BLaER1 (cell line): ENCODE results near the gene THAP11.

Source experiments
- H3K27ac ChIP-seq: shearing (Covaris generic); formaldehyde crosslinking; 2 replicates; pipeline ENCODE4 v1.8.1; 2022
- H3K27me3 ChIP-seq: shearing (Covaris generic); formaldehyde crosslinking; 2 replicates; pipeline ENCODE4 v1.8.1; 2022
- H3K36me3 ChIP-seq: shearing (Covaris generic); formaldehyde crosslinking; 2 replicates; pipeline ENCODE4 v1.8.1; 2022
- H3K4me1 ChIP-seq: shearing (Covaris generic); formaldehyde crosslinking; 2 replicates; pipeline ENCODE4 v1.8.1; 2022
- H3K4me2 ChIP-seq: shearing (Covaris generic); formaldehyde crosslinking; 2 replicates; pipeline ENCODE4 v1.8.1; 2022
- H3K4me3 ChIP-seq: shearing (Covaris generic); formaldehyde crosslinking; 2 replicates; pipeline ENCODE4 v1.8.1; 2022
- H3K9ac ChIP-seq: shearing (Covaris generic); formaldehyde crosslinking; 2 replicates; pipeline ENCODE4 v1.8.1; 2022
- H3K9me3 ChIP-seq: shearing (Covaris generic); formaldehyde crosslinking; 2 replicates; pipeline ENCODE4 v1.8.1; 2022
- H4K20me1 ChIP-seq: shearing (Covaris generic); formaldehyde crosslinking; 2 replicates; pipeline ENCODE4 v1.8.1; 2022
- Cebpa-rat ChIP-seq: shearing (Covaris generic); IDR thresholded peaks from 2 replicates; pipeline ENCODE4 v1.8.1; 2022

THAP11 gene

DNA sequence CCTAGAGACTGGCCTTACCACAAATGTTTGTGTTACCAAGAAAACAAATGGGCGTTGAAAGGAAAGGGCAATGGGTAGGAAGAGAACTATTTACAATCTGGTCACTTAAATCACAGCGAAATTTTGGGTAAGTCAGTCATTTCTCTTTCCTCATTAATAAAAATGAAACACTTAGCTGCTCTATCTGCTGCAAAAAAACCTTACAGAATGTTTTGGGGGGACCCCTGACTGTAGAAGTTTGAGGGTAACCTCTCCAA, 3.9 kb downstream of the THAP11 start:
- peak overlapping the region; percentile 95 for H3K4me2 ChIP-seq
- H3K27ac ChIP-seq = peak overlapping the region; percentile 96
- peaks cover 25% of the 10 kb centered on the region for H3K36me3 ChIP-seq
- H3K4me1 ChIP-seq = peaks cover 56% of the 10 kb centered on the region
- H3K9ac ChIP-seq = peak overlapping the region; percentile 99
- no peaks in the 10 kb centered on the region for H3K27me3 ChIP-seq
- peaks cover 72% of the 10 kb centered on the region for H4K20me1 ChIP-seq
- TF ChIP-seq Cebpa-rat = no peak
- H3K4me3 ChIP-seq = peak overlapping the region; percentile 100
- H3K9me3 ChIP-seq = no peaks in the 10 kb centered on the region

DNA sequence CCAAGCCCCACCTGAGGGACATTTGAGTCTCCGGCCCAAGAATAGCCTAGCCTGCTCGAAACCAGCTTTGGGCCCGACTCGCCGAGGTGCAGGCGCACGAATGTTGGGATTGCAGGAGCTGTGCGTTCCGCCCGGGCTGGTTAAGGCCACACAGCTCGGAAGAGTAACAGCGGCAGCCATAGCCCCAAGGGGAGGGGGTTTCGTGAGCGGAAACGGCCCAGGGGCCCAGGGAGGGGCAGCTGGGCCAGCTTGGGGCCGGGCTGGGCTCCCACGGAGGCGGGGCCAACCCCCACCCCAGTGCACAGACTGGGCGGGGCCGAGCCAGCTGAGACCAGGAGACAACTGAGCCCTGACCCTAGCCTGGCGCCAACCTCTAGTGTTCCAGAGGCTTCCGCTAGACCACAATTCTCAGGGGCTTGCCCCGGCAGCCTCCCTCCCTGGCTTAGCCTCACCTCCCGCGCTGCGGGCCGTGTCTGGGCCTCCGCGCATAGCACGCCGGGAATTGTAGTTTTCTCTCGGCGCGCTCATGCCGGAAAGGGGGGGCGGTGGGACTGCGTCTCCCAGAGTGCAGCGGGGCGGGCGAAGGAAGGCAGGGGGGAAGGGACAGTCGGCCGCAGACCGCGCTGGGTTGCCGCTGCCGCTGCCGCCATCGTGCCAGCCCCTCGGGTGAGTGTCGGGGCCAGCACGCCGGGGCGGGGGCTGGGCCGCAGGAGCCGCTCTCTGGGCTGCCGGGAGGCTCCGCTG, 4.4 kb downstream of the THAP11 start, which contains the start of gene NUTF2:
TSS of gene NUTF2 (plus strand) at position 614 of the 744 bp plus-strand sequence. CDS start 18,198 bp downstream, outside the sequence.
- Histone ChIP-seq H3K36me3 (peaks cover 28% of the 10 kb centered on the region), H4K20me1 (peaks cover 77% of the 10 kb centered on the region), H3K4me2 (peak within 1 kb of the TSS; percentile 98), H3K27ac (peak within 1 kb of the TSS; percentile 96), H3K27me3 (no peaks in the 10 kb centered on the region), H3K4me3 (peak within 1 kb of the TSS; percentile 100), H3K9ac (peak within 1 kb of the TSS; percentile 99), H3K9me3 (no peaks in the 10 kb centered on the region), H3K4me1 (peaks cover 52% of the 10 kb centered on the region)
- no peak for TF ChIP-seq Cebpa-rat

DNA sequence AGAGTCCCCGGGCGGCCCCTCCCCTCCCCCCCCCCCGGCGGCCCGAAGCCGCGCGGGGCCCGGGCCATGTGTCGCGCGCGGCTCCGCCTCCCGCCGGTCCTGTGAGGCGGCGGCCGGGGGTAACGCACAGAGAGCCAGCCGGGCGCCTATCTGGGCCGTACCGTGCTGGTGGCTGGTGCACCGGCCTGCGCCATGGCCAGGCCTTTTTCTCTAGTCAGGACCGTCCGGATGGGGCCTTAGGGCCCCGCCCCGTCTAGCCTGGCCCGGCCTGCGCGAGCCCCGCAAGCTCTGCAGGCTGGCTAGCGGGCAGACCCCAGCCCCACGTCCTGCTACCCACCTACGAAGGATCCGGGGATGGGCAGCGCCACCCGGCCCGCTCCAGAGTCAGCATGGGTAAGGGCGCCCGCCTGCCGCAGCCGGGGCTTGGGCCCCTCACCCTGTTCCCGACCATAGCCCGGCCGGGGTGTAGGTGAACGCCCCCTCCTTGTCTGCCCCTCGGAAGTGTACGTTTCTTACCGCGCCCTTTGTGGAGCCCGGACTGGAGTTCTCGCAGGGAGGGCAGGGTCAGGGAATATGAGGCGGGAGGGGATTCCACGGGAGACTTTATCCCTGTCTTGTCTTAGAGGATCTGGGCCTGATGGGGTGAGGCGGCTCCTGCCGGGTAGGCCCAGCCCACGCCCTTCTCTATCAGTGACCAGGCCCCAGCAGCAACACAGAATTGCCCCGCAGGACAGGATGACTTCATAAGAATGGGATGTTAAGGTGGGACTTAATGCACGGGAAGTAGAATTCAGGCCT, 5.1 kb downstream of the THAP11 start, which contains the start of gene CENPT:
TSS of gene CENPT (minus strand) at position 630 of the 798 bp plus-strand sequence. CDS start 13,834 bp downstream, outside the sequence.
- peak within 1 kb of the TSS; percentile 99 for H3K9ac ChIP-seq

DNA sequence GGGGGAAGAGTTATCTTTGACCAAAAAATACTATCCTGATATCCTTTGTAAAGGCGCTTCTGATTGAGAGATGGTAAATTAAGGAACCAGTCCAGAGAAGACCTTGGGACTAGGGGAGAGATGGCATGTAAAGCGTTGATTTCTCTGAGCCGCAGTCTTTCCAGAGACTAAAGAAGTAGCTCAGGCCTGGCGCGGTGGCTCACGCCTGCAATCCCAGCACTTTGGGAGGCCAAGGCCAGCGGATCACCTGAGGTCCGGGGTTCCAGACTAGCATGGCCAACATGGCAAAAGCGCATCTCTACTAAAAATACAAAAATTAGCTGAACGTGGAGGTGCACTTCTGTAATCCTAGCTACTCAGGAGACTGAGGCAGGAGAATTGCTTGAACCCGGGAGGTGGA, 6.0 kb downstream of the THAP11 start:
- Histone ChIP-seq H3K36me3 (peaks cover 35% of the 10 kb centered on the region), H3K4me2 (peak overlapping the region; percentile 98), H3K9ac (peak overlapping the region; percentile 99), H3K27me3 (no peaks in the 10 kb centered on the region), H3K4me1 (peaks cover 49% of the 10 kb centered on the region), H4K20me1 (peaks cover 88% of the 10 kb centered on the region), H3K9me3 (no peaks in the 10 kb centered on the region), H3K27ac (peak overlapping the region; percentile 96), H3K4me3 (peak overlapping the region; percentile 100)
- no peak for TF ChIP-seq Cebpa-rat

More for the DNA sequence above, 5.1 kb downstream of the THAP11 start, which contains the start of gene CENPT:
- Histone ChIP-seq H3K27me3 (no peaks in the 10 kb centered on the region), H3K9me3 (no peaks in the 10 kb centered on the region), H3K4me1 (peaks cover 50% of the 10 kb centered on the region), H3K36me3 (peaks cover 32% of the 10 kb centered on the region), H3K4me3 (peak within 1 kb of the TSS; percentile 100), H3K4me2 (peak within 1 kb of the TSS; percentile 98), H3K27ac (peak within 1 kb of the TSS; percentile 96), H4K20me1 (peaks cover 85% of the 10 kb centered on the region)
- no peak for TF ChIP-seq Cebpa-rat

DNA sequence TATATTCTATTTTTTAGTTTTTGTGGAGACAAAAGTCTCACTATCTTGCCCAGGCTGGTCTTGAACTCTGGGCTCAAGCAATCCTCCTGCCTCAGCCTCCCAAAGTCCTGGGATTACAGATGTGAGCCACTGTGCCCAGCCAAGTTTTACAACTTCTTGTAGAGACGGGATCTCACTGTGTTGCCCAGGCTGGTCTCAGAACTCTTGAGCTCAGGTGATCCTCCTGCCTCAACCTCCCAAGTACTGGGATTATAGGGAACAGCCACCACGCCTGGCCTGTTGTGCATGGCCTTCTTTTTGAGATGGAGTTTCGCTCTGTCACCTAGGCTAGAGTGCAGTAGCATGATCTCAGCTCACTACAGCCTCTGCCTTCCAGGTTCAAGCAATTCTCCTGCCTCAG, 11.6 kb downstream of the THAP11 start:
- TF ChIP-seq Cebpa-rat = no peak
- H3K27ac ChIP-seq = no peak overlapping the region
- peaks cover 87% of the 10 kb centered on the region for H3K36me3 ChIP-seq
- no peak overlapping the region for H3K9ac ChIP-seq
- no peaks in the 10 kb centered on the region for H3K27me3 ChIP-seq
- peaks cover 13% of the 10 kb centered on the region for H3K4me1 ChIP-seq
- no peak overlapping the region for H3K4me2 ChIP-seq
- no peak overlapping the region for H3K4me3 ChIP-seq
- peaks cover 100% of the 10 kb centered on the region for H4K20me1 ChIP-seq
- H3K9me3 ChIP-seq = no peaks in the 10 kb centered on the region

DNA sequence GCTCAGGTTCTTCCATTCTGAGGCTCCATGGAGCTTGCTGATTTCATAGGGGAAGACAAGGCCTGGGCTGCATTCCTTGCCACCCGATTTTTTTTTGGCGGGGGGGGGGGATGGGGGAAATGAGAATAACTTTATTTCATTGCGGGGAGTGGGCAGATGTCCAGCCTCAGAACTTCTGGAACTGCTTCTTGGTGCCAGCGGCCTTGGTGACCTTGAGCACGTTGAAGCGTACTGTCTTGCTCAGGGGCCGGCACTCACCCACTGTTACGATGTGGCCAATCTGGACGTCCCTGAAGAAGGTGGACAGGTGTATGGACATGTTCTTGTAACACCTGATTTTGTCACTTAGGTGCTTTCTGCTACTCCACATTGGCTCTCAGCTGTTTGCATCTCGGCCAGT, 13.7 kb downstream of the THAP11 start:
- Histone ChIP-seq H3K4me2 (no peak overlapping the region), H3K36me3 (peaks cover 87% of the 10 kb centered on the region), H3K27me3 (no peaks in the 10 kb centered on the region), H4K20me1 (peaks cover 100% of the 10 kb centered on the region), H3K27ac (no peak overlapping the region), H3K9me3 (no peaks in the 10 kb centered on the region), H3K4me1 (peaks cover 6% of the 10 kb centered on the region; the same call in 1 of the 2 replicates), H3K4me3 (no peak overlapping the region), H3K9ac (no peak overlapping the region)
- no peak for TF ChIP-seq Cebpa-rat

DNA sequence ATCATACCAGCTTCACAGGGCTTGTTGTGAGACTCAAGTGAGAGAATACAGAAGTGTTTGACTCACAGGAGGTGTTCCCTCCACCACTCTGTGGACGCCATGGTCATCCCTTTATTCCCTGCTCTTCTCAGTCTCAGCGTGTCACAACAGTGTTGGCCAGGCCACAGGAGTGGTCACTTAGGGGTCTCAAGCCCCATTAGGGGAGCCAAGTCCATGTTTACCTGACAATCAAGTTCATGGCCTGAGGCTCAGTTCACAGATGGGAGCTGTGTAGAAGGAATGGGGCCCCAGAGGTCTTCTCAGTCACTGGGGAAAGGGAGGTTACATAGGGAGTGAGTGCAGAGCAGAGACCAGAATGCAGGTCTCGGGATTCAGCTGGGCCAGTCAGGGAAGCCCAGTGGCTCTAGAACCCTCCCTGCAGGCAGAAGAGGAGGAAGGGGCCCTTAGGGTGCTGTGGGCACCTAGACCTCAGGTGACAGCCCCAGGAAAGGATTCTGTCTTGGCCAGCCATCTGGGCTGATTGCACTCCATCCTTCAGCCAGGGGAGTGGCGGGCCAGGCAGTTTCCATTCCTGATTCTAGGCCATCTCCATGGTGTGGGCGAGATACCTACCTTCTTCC, 14.9 kb downstream of the THAP11 start:
- H4K20me1 ChIP-seq = peaks cover 100% of the 10 kb centered on the region
- H3K27ac ChIP-seq = no peak overlapping the region

DNA sequence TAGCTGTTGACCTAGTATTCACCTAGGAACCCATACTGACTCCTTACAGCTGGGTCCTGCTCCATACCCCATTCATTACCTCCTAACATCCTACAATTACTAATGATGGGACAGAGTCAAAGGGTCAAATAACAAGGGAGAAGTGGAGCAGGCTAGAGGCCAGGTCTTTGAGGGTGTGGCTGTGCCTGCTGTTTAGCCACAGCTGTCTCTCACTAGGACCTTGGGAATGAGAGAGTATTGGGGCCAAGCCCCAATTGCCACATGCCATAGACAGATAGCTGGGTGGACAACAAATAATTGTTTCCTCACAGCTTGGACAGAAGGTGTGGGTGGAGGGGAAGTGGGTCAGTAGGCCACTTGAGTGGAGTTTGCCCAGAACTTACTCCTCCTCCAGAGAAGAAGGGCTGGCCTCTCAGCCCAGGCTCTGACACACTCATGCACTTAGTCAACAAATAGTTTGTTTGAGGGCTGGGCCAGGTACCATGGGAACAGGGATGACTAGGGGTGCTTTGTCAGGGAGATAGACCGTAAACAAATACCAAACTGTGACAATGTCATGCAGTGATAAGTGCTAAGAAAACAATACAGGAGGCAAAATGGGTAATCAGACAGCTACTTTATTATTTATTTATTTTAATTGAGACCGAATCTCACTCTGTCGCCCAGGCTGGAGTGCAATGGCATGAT, 15.6 kb downstream of the THAP11 start:
- no peaks in the 10 kb centered on the region for H3K27me3 ChIP-seq
- peaks cover 100% of the 10 kb centered on the region for H4K20me1 ChIP-seq
- no peaks in the 10 kb centered on the region for H3K9me3 ChIP-seq
- H3K9ac ChIP-seq = no peak overlapping the region
- no peak overlapping the region for H3K27ac ChIP-seq
- H3K4me3 ChIP-seq = no peak overlapping the region
- TF ChIP-seq Cebpa-rat = no peak
- H3K36me3 ChIP-seq = peaks cover 97% of the 10 kb centered on the region
- peaks cover 6% of the 10 kb centered on the region; the same call in 1 of the 2 replicates for H3K4me1 ChIP-seq
- H3K4me2 ChIP-seq = no peak overlapping the region

More for the DNA sequence above, 14.9 kb downstream of the THAP11 start:
- Histone ChIP-seq H3K36me3 (peaks cover 90% of the 10 kb centered on the region), H3K9ac (peak overlapping the region; percentile 29; the same call in 1 of the 2 replicates), H3K4me3 (no peak overlapping the region), H3K4me1 (peaks cover 6% of the 10 kb centered on the region; the same call in 1 of the 2 replicates), H3K27me3 (no peaks in the 10 kb centered on the region), H3K9me3 (no peaks in the 10 kb centered on the region), H3K4me2 (no peak overlapping the region)
- no peak for TF ChIP-seq Cebpa-rat

DNA sequence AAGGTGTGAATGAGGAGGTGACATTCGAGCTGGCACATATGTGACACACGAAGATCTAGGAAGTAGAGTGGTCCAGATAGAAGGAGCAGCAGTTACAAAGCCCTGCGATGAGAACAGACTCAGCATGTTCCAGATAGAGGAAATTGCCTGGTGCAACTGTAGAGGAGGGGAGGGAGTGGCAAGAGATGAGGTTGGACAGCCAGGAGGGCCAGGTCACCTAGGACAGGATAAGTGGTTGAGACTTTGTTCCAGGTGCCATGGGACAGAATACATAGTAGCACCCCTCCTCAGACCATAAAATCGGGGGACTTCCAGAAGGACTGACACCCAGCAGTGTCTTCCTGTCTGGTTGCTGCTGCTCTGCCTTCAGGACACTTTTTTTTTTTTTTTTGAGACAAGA, 16.4 kb downstream of the THAP11 start:
- H3K27ac ChIP-seq = no peak overlapping the region

More for the DNA sequence above, 16.4 kb downstream of the THAP11 start:
- no peaks in the 10 kb centered on the region for H3K9me3 ChIP-seq
- H4K20me1 ChIP-seq = peaks cover 100% of the 10 kb centered on the region
- H3K9ac ChIP-seq = no peak overlapping the region
- H3K4me3 ChIP-seq = no peak overlapping the region
- H3K36me3 ChIP-seq = peaks cover 98% of the 10 kb centered on the region
- TF ChIP-seq Cebpa-rat = no peak
- H3K4me2 ChIP-seq = no peak overlapping the region
- peaks cover 6% of the 10 kb centered on the region; the same call in 1 of the 2 replicates for H3K4me1 ChIP-seq
- no peaks in the 10 kb centered on the region for H3K27me3 ChIP-seq
